HG03025 (cell line): ENCODE data around the gene TFF3.

Source experiments
- ATAC-seq: cut with Tn5 transposase; IDR thresholded peaks from one replicate; pipeline ENCODE4 v1.9.1; 2021; ENCODE audit warnings: mild to moderate bottlenecking, moderate library complexity; ENCODE audit not compliant: unreplicated experiment, low FRiP score

TFF3 gene

DNA sequence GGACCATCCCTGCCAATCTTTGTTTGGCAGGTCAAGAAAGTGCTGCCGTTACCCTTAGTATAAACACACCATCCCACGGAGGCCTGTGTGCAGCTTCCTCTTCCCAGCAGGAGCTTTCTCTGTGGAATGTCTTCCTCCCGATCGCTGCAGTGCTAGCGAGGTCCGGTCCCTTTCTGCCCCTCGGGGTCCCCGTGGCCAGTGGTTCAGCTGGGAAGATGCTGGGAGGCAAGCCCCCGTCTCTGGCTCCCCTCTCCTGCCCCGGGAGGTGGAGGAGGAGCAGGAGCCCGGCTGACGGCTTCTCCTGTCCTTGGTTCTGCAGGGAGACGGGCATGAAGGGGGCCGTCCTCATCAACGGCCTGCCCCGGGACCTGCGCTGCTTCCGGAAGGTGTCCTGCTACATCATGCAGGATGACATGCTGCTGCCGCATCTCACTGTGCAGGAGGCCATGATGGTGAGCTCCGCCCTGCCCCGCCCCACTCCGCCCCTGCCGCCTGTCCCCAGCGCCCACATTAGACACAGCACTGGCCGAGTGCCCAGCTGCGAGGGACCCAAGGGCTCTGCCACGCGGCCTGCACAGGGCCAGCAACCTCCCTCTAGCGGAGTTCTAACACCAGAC lies 42.1 kb downstream of the TFF3 start:
- no peak for ATAC-seq

DNA sequence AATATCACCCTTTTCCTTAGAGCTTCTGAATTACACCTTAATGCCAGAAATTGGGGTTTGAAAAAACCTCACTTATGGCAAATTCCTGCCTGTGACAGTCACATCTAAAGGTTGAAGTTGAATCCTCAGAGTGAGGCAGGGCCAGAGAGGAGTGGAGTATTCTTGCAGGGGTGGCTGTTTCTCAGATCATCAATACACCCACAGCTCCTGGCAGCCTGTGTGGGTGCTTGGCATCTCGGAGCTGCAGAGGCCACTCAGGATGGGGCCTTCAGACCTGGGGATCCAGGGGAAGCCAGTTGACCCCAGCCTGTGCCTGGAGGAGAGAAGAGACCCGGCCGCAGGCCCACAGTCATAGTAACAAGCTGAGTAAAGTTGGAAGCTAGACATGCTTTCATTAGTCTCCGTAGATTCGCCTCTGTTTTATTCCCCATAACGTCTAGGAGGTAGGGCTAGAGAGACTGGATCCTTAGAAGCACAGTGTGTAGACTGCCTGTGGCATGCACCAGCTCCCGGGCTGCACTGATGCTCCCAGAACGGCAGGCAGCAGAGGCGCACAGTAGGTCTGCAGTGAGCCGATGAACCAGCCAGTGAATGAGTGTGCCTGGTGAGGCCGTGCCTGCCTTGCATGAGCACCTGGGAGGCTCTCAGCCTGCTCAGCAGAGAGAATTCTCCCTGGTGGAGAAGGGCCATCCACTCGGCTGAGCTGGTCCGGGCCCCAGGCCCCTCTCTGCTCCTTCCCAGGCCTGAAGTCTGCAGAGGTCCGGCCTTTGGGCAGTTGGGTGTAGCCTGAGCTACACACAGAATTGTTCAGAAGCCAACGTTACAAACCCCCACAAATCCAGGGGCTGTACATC lies 42.9 kb downstream of the TFF3 start:
- no peak for ATAC-seq

DNA sequence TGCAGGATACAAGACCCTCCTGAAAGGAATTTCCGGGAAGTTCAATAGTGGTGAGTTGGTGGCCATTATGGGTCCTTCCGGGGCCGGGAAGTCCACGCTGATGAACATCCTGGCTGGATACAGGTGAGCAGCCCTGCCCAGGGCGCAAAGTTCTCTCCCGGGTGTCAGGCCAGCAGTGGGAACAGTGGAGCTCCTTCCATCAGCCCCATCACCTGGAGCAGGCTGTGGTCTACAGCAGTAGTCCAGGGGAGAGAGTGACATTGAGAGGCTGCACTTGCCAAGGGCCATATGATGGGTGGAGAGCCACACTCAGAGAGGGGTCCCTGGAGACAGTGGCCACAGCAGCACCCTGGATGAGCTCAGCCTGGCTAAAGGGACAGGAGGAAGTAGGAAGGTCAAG lies 44.1 kb downstream of the TFF3 start:
- no peak for ATAC-seq

DNA sequence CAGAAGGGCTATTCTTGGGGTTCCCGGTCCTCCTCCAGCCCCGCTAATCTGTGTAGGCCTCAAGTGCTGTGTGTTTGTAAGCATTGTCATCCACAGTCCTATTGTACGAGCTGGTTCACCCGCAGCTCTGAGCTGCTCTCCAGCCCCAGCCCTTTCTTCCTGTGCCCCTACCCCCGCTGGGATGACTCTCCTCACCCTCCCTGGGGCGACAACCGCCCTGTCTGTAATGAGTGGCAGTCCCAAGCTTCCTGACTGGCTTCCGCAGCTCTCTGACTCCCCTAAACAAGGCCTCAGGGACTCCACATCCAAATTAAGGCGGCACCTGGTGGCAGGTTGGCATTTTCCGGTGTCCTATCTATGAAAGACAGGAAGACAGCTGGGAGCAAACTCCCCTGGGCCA lies 45.8 kb downstream of the TFF3 start:
- no peak for ATAC-seq

DNA sequence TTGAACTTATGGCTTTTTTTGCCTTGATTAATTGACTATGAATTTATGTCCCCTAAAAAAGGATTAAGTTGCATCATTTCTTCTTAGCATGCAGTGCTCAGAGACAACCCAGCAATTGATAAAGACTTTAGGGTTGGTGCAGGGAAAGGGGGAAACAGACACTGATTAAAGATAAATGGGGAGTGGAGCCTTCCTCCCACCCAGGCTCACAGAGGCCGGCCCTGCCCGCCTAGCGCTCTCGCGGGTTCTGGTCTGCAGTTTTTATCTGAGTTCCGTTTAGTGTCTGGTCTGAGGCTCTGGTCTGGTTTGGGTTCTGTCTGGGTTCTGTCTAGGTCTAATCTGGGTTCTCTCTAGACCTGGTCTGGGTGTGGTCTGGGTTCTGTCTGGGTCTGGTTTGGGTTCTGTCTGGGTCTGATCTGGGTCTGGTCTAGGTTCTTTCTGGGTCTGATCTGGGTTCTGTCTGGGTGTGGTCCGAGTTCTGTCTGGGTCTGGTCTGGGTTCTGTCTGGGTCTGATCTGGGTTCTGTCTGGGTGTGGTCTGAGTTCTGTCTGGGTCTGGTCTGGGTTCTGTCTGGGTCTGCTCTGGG lies 48.1 kb downstream of the TFF3 start:
- ATAC-seq, result no peak

DNA sequence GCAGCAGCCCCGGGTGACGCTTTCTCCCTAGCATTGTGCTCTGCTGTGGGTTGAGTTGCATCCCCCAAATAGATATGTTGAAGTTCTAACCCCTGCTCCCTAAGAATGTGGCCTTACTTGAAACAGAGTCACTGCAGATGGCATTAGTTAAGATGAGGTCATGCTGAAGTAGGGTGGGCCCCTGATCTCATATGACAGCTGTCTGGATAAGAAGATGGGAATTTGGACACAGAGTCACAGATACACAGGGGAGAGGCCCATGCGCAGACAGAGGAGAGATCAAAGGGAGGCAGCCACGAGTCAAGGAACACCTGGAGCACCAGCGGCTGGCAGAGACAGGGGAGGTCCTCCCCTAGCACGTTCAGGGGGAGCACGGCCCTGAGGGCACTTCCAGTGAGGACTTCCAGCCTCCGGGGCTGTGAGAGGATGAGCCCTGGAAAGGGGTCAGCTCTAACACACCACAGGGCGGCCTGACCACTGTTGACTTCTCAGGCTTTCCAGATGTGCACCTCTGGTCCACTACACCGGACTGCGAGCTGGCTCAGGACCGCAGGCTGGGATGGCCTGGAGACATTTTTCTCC lies 49.9 kb downstream of the TFF3 start:
- ATAC-seq, result no peak

DNA sequence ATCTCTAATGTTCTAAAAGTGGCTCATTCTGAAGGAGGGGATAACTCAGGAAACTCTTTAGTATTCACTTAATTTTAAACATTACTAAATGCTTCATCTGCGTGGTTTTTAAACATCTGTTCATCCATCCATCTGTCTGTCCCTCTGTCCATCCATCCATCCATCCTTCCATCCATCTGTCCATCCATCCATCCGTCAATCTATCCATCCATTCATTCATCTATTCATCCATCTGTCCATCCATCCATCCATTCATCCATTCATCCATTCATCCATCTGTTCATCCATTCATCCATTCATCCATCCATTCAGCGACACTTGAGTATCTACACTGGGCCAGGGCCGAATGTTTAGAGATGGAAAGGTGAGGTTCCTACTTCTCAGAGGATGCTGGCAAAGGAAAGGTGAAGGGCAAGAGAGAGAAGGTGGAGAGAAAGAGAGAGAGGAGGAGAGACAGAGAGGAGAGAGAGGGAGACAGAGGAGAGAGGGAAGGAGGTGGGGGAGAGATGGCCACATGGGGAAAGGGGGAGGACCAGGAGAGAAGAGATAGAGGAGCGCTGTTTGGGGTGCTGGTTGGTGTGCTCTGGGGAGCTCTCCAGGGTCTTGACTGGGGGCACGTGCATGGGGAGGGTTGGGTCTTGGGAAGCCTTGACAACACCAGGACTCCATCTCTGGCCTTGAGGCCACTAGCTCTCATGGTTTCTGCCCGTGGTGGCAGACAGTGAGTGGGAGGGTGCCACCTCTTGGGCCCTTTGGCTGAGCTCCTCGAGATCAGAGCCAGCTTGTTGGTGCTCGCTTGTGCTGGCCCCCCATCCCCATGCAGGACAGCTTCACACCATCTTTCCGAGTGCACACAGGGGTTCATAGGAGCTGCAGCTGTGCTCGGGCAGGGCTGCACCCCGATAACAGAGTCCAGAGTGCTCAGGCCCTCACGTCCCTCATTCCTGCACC lies 50.7 kb downstream of the TFF3 start:
- no peak for ATAC-seq

DNA sequence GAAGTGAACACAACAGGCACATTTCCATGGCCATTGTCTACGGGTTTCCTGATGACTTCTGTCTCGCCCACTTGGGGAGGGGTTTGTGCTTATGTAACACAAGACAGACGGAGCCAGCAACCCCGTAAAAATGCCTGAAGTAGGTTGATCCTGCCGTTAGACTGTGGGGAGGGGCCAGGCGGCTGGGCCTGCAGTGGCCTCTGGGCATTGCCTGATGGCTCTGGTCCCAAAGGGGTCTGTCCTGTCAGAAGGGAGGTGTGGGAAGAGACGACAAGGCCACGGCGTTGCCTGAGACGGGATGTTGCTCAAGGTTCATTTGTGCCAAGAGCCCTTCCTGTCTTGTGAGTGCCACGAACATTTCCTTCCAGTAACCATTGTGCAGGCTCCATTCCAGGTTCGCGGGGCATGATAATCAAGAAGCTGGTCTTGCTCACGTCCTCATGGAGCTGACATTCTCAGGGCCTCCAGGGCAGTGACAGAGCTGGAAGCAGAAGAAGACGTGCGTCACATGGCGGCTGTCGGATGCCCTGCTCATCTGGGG lies 51.5 kb downstream of the TFF3 start:
- ATAC-seq, result no peak

DNA sequence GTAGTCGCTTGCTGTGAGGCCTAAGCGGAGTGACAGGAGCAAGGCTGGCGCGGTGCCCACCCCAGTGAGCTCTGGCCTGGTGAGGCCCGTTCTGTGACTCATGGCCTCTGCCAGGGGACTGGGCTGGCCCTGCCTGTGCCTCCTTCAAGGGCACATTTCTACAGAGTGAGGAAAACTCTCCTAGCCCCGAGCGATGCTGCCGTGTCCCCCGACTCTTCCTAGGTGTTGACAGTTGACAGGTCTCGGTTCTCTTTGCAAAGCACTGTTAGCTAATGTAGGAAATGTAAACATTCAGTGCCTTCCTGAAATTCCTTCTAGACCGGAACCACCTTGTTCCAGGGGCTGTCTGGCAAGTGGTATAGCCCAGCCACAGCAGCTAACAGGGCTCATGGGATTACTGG lies 52.4 kb downstream of the TFF3 start:
- no peak for ATAC-seq

DNA sequence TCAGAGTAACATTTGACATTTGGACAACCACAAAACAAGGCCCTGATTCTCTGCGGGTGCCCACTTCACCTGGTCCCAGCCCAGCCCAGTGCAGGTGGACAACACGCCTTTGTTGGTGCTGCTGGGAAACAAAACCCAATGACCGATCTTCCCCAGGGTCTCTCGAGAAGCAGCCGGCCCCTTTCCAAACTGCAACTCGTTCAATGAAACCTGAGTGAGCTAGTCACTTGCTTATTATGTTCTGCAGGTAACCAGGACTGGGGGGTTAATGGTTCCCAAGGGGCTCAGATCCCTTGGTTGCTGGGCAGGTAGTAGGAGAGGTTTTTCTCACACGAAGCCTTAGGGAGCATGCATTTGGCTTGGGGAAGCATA lies 53.4 kb downstream of the TFF3 start:
- ATAC-seq, result no peak
